Smooth muscle cell of the brain vasculature (primary cell): Measurements from ENCODE around the gene RCOR1.

Source experiments
- DNase-seq: peaks from one replicate; pipeline ENCODE4 v3.0.0-alpha.2; 2012; ENCODE audit warnings: low read depth, low spot score

The RCOR1 gene

GRCh38 chr14:102723650-102724049 lies 131.2 kb downstream of the RCOR1 start:
- DNase-seq = no peak

GRCh38 chr14:102726191-102726949 lies 133.9 kb downstream of the RCOR1 start:
- DNase-seq = no peak

DNA sequence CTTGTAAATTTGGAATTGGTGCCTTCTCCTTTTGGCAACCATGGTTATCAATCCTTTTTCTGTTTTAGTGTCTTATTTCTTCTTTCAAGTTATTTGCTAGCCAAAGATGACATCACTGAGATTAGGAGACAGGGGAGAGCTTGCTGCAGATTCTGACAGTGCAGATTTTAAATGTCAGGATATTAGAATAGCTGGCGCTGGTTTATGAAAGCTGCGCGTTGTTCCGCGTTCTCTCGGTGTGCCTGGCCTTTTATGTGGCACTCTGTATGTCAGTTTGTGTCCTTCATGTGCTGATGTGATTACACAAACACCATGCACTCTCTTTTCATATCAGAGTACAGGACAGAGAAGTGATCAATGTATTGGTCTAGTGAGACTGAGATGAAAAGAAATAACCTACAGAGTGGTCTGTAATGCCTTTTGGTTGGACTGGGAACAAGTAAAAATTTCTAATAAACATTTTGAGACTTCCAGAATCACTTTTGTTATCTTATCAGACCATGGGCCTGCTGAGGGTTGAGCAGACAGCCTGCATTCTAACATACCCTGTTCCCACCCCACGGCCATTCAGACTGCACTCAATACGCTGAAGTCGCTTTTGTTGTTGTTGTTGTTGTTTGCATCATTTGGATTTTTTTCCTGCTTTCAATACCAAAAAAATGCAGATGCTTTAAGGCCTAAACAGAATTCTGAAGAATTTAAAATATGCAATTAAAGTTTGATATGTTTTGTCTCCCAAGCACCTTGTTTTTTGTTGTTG lies 135.1 kb downstream of the RCOR1 start:
- no peak for DNase-seq

- no peak for DNase-seq
Measured at GRCh38 chr14:102728501-102728900, 136.1 kb downstream of the RCOR1 start.

DNA sequence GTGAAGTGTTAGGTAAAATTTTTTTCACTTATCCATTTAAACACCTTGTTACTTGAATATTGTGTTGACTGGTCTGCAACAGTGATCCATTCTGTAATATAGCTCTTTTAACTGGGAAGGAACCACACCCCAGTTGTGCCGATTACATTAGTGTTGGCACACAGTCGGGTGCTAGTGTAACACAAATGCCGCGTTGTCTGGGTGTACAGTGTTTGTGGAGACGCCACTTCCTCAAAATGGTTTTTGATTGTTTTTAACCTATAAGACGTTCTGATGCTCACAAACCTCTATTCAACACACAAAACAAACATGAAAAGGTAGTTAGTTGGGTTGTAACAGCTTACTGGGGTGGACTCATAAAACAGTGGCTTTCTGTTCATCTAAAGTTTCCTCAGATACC lies 136.8 kb downstream of the RCOR1 start:
- DNase-seq = no peak

GRCh38 chr14:102729825-102730224 lies 137.4 kb downstream of the RCOR1 start:
- no peak for DNase-seq

DNA sequence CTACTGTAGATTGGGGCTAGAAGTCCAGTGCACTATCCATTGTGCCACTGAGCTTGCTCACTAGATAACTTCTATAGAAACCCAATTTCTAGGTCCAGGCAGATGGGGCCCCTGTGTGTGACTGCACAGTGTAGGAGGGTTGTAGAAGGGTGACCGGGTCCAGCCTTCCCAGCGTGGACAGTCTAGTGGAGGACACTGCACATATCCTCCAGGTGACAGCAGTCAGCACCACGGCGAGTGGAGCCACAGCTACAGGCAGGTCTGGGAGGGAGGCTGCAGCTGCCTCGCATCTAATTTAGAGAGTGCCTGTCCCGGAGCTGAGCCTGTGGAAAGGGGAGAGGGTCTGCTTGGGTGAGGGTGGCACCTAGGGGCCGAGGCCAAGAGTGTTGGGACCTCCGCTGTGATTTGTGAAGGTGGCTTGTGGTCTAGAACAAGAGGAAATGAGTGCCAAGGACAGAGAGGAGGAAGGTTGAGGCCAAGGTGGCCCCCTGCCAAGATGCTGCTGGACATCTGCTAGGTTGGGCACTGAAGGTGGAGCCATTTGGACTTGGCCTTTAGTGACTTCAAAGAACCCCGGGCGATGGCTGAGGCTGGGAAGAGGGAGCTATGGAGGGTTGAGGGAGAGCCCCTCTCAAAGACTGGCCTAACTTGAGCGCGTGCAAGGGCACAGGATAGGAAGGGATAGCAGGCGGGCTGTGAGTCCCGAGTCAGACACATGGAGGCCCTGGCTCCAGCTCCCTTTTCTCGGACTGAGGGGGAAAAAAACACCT lies 138.8 kb downstream of the RCOR1 start:
- DNase-seq = no peak

- no peak for DNase-seq
Measured at GRCh38 chr14:102731871-102732800, 139.7 kb downstream of the RCOR1 start.

GRCh38 chr14:102732924-102733323 lies 140.5 kb downstream of the RCOR1 start:
- no peak for DNase-seq

DNA sequence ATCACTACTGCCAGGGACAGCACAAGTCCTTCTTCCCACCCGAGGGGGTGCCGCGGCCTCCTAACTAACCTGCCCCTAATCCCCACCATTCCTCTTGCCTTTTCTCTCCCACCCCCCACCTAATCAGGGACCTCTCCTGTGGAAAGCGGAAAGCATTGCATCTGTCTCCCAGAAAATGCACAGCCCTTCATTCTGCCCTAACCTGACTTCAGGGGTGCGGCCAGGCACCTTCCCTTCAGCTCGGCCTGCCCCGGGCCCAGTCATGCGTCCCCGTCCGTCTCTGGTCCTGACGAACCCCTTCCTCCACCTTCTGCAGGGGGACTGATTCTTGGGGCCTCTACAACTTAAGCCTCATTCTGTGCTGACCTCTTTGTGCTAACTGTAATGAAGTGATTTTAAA lies 140.9 kb downstream of the RCOR1 start:
- DNase-seq = no peak

GRCh38 chr14:102734436-102734835 lies 142.0 kb downstream of the RCOR1 start:
- no peak for DNase-seq

- DNase-seq = no peak
Measured at GRCh38 chr14:102736956-102737355, 144.5 kb downstream of the RCOR1 start.

- DNase-seq = no peak
Measured at GRCh38 chr14:102737402-102738372, 145.2 kb downstream of the RCOR1 start.

DNA sequence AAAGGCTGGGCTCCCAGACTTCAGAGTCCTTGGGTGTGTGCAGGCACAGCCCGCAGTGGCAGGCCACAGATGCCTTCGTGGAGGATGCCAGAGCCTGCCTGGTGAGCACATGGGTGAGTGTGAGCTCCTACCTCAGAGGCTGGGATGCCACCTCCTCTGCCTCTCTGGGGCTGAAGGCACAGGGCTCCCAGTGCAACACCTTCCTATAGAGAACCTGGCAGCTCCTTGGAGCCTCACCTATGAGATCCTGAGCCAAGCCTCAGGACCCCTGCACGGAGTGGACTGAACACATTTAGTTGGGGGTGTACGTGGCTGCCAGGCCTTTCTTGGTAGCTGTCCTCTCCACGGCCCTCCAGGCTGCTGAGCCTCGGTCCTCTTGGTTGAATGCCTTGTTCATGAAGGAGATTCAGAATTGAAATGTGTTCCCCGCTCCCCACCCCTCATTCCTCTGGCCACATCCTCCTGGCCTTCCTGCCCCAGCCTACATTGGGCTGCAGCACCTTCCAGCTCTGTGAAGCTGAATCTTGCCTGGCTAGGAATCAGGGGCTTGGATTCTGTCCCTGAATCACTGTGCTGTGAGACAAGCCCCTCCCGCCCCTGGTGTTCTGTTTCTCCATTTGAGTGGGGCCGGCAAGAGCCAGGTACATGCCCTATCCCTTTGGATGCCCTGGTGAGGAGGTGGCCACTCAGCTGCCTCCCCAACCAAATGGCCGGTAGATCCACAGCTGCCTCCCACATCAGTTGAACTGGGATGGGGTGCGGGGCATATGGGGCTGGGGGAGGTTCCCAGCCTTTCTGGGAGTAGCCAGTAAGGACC lies 146.1 kb downstream of the RCOR1 start:
- DNase-seq = no peak

- no peak for DNase-seq
Measured at GRCh38 chr14:102739190-102739469, 146.7 kb downstream of the RCOR1 start.

GRCh38 chr14:102746634-102747438 lies 154.4 kb downstream of the RCOR1 start:
- no peak for DNase-seq

- DNase-seq = no peak
Measured at GRCh38 chr14:102748806-102749205, 156.4 kb downstream of the RCOR1 start.
